NCI-H446 treated with DMSO at 0.1 percent for 48 hours (cell line): ENCODE data around the gene PDE9A.
A peak's percentile ranks its signal among the peaks of the same experiment; 100 is the strongest.
"Not testable (repeated sequence)": the region's sequence is repeated elsewhere in the genome, so short reads cannot be mapped to it uniquely, and the experiment has no call there.

Experiments
- DNase-seq: peaks from one replicate; lab custom pipeline; 2025; lab: John Stamatoyannopoulos, UW

PDE9A gene

GRCh38 chr21:42801616-42802015 lies 148.2 kb downstream of the PDE9A start:
- not testable (repeated sequence) for DNase-seq

GRCh38 chr21:42806509-42807140 lies 153.2 kb downstream of the PDE9A start:
- no peak for DNase-seq

GRCh38 chr21:42807293-42807895 lies 154.0 kb downstream of the PDE9A start:
- DNase-seq: not testable (repeated sequence)

- no peak for DNase-seq
Measured at GRCh38 chr21:42807938-42808613, 154.7 kb downstream of the PDE9A start.

- no peak for DNase-seq
Measured at GRCh38 chr21:42809171-42809570, 155.8 kb downstream of the PDE9A start.

- no peak for DNase-seq
Measured at GRCh38 chr21:42809577-42810475, 156.4 kb downstream of the PDE9A start.

- no peak for DNase-seq
Measured at GRCh38 chr21:42811960-42812359, 158.5 kb downstream of the PDE9A start.

- DNase-seq: not testable (repeated sequence)
Measured at GRCh38 chr21:42812528-42813241, 159.3 kb downstream of the PDE9A start.

GRCh38 chr21:42815217-42815616 lies 161.8 kb downstream of the PDE9A start:
- no peak for DNase-seq

GRCh38 chr21:42818328-42818749 lies 164.9 kb downstream of the PDE9A start:
- peak; percentile 1 for DNase-seq

GRCh38 chr21:42819861-42820615 lies 166.6 kb downstream of the PDE9A start:
- DNase-seq: no peak

- no peak for DNase-seq
Measured at GRCh38 chr21:42820616-42821465, 167.4 kb downstream of the PDE9A start.
